Measurements from ENCODE around the gene CD48.
"Not testable (repeated sequence)": the region's sequence is repeated elsewhere in the genome, so short reads cannot be mapped to it uniquely, and the experiment has no call there.

CD48 gene

DNA sequence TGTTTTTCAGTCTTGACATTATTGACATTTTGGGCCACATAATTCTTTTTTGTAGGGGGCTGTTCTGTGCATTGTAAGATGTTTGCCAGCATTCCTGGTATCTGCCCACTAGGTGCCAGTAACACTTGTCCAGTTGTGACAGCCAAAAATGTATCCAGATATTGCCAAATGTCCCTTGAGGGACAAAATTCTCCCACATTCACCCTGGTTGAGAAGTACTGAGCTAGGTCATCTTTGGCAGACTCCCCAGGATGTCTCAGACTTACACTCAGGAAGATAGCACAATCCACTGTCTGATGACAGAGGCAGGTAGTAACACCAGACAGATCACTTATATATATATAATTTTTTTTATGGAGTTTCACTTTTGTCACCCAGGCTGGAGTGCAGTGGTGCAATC is 5.9 kb downstream of the CD48 start:
- H3K4me3 ChIP-seq (ENCODE audit: control insufficient read depth, low read depth, low read length): no peak overlapping the region
- TF ChIP-seq, protein P1, sequence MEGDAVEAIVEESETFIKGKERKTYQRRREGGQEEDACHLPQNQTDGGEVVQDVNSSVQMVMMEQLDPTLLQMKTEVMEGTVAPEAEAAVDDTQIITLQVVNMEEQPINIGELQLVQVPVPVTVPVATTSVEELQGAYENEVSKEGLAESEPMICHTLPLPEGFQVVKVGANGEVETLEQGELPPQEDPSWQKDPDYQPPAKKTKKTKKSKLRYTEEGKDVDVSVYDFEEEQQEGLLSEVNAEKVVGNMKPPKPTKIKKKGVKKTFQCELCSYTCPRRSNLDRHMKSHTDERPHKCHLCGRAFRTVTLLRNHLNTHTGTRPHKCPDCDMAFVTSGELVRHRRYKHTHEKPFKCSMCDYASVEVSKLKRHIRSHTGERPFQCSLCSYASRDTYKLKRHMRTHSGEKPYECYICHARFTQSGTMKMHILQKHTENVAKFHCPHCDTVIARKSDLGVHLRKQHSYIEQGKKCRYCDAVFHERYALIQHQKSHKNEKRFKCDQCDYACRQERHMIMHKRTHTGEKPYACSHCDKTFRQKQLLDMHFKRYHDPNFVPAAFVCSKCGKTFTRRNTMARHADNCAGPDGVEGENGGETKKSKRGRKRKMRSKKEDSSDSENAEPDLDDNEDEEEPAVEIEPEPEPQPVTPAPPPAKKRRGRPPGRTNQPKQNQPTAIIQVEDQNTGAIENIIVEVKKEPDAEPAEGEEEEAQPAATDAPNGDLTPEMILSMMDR (IDR thresholded peaks at IDR 0.05; ENCODE audit: control insufficient read depth, insufficient read depth, low read depth, low read length, missing control alignments): no peak

DNA sequence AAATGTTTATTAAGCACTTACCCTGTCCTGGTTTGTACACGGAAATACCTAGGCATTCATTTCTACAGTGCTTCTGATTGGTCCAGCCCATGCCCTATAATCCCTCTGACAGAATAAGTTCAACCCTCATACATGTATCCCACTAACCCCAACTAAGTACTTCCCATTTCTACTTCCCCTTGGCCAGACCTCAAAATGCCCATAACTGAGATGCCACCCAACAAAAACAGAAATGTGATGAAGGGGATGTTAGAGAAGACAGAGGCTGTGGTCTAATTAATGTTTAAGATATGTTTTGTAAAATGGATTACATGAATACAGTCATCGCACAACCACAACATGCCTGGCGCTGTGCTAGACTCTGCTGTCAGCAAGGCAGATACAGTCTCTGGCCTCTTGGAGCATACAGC is 6.4 kb downstream of the CD48 start:
- not testable (repeated sequence) for DNase-seq (ENCODE audit: low read depth); H3K4me3 ChIP-seq (ENCODE audit: control insufficient read depth, low read depth, low read length)

More for the DNA sequence above, 5.9 kb downstream of the CD48 start:
- DNase-seq (ENCODE audit: low read depth): no peak

DNA sequence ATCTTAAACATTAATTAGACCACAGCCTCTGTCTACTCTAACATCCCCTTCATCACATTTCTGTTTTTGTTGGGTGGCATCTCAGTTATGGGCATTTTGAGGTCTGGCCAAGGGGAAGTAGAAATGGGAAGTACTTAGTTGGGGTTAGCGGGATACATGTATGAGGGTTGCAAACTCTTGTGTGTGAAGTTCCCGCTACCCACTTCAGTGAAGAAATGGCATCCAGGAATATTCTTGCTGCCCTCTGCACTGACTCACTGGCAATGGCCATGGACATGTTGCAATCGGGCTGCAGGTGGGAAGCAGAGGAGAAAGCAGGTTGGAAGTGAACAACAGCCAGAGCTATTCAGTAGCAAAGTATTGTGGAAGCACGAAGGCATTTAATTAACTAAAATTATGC is 7.4 kb downstream of the CD48 start:
- TF ChIP-seq, protein P1 (IDR thresholded peaks at IDR 0.05; ENCODE audit: control insufficient read depth, insufficient read depth, low read depth, low read length, missing control alignments): no peak
- H3K4me3 ChIP-seq (ENCODE audit: control insufficient read depth, low read depth, low read length): no peak overlapping the region
- no peak for DNase-seq (ENCODE audit: low read depth)

DNA sequence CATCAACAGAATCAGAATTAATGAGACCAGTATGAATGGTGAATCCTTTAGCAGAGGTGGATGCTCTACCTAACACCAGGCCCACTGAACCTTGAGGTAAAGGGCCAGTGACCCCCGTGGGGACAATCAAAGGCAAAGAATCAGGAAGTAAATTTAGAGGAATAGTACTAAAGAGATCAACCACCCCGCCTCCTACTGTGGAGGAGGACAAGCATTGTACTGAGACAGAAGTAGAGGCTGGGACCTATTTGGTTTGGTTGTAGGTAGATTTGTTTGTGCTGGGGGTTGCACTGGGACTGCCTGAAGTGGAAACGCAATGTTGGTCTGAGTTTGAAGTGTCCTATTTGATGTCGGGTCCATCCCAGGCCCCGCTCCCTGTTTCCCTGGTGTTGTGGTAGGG is 9.5 kb downstream of the CD48 start:
- DNase-seq (ENCODE audit: low read depth): no peak
- H3K4me3 ChIP-seq (ENCODE audit: control insufficient read depth, low read depth, low read length): no peak overlapping the region
- TF ChIP-seq, protein P1 (IDR thresholded peaks at IDR 0.05; ENCODE audit: control insufficient read depth, insufficient read depth, low read depth, low read length, missing control alignments): no peak

DNA sequence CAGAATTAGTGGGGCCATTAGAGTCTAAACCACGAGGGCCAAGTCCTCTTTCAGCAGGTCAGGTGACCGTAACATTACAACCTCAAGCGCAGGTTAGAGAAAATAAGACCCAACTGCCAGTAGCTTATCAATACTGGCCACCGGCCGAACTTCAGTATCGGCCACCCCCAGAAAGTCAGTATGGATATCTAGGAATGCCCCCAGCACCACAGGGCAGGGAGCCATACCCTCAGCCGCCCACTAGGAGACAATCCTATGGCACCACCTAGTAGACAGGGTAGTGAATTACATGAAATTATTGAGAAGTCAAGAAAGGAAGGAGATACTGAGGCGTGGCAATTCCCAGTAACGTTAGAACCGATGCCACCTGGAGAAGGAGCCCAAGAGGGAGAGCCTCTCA is 19.2 kb downstream of the CD48 start:
- not testable (repeated sequence) for DNase-seq (ENCODE audit: low read depth); H3K4me3 ChIP-seq (ENCODE audit: control insufficient read depth, low read depth, low read length)

DNA sequence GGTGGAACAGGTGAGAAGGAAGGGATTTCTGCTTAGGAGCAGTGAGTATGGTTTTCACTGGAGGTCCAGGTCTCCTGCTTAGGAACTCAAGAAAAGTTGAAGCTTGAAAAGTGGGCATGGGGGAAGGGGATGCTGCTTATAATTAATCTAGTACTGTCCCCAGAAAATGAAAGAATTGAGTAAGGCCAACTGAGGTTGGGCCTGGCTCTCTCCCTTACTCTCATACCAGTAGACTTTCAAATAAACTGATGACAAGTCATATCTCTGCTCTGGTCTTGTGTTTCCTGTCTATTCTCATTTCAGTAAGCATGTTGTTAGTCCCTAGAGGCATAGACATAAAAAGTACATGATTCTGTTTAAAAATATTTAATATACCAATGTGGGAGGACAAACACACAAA is 26.4 kb downstream of the CD48 start:
- TF ChIP-seq, protein P1 (IDR thresholded peaks at IDR 0.05; ENCODE audit: control insufficient read depth, insufficient read depth, low read depth, low read length, missing control alignments): no peak
- no peak for DNase-seq (ENCODE audit: low read depth)
- H3K4me3 ChIP-seq (ENCODE audit: control insufficient read depth, low read depth, low read length): no peak overlapping the region

DNA sequence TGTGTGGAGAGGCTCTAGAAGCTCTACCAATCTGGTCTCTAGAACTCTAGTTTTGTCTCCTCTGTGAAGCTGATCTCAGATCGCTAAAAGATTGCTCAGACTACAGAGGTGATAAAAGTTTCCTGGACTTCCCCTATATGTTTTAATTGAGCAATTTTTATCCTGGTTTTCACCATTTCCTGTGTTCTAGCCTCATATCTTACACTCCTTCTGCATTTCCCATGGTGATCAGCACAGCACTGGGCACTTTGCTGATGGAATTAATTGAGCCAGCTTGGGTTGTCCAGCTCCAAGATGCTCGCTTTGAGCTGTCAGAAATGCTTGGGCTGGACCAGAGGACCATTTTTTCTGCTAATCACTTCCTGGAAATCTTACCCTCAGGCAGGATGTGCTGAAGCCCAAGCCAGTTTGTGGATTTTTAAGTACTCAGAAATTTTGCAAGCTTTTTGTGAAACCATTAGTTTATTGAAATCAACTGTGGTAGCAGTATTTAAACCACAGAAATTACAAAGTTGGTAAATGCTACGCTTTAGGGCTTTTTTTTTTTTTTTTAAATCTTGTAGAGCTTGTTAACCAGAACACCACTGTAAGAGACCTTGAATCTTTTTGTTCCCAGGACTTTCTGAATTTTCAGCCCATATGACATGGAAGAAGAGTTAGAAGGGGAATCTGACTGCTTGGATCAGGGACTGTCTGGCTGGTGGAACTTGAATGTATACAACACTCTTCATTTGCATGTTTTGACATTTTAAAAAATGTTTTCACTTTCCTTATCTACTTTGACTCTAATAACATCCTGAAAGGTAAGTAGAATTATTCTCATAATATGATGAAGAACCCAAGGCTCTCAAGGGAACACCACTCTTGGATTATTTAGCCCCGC is 28.4 kb downstream of the CD48 start:
- TF ChIP-seq, protein P1 (IDR thresholded peaks at IDR 0.05; ENCODE audit: control insufficient read depth, insufficient read depth, low read depth, low read length, missing control alignments): no peak
- no peak for DNase-seq (ENCODE audit: low read depth)

DNA sequence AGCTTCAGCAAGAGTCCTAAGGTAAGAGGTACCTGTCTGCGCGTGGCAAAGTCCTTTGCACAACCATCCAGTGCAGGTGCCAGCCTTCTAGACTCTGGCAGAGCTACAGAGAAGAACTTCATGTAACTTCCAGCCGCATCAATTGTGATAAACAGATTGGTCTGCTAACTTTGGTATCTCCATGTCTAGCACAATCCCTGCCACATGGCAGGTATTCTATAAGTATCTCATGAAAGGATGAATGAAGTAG is 29.8 kb downstream of the CD48 start:
- TF ChIP-seq, protein P1 (IDR thresholded peaks at IDR 0.05; ENCODE audit: control insufficient read depth, insufficient read depth, low read depth, low read length, missing control alignments): no peak
- H3K4me3 ChIP-seq (ENCODE audit: control insufficient read depth, low read depth, low read length): no peak overlapping the region
- no peak for DNase-seq (ENCODE audit: low read depth)

More for the DNA sequence above, 28.4 kb downstream of the CD48 start:
- H3K4me3 ChIP-seq (ENCODE audit: control insufficient read depth, low read depth, low read length): no peak overlapping the region

Data from AG09309 (cell line).